Nephron (organoid): ENCODE measurements around the gene ZNF367.

Source experiments
- H3K27ac Mint-ChIP-seq, 3 experiments: 2 replicates each; pipeline ENCODE4 v1.8.0; 2020; ENCODE audit warnings: mixed read lengths in 3 of 3, mild to moderate bottlenecking in 2 of 3, moderate library complexity in 1 of 3
- H3K27me3 Mint-ChIP-seq: 2 replicates; pipeline ENCODE4 v1.8.0; 2021; ENCODE audit warnings: low read depth, mild to moderate bottlenecking, moderate library complexity, mixed read lengths
- H3K36me3 Mint-ChIP-seq: 2 replicates; pipeline ENCODE4 v1.8.0; 2020; ENCODE audit warnings: low read depth, mixed read lengths
- H3K4me1 Mint-ChIP-seq: 2 replicates; pipeline ENCODE4 v1.8.0; 2020; ENCODE audit warnings: mixed read lengths
- H3K4me3 Mint-ChIP-seq, 3 experiments: 2 replicates each; pipeline ENCODE4 v1.8.0; 2020; ENCODE audit warnings: mild to moderate bottlenecking in 3 of 3, mixed read lengths in 3 of 3, moderate library complexity in 2 of 3
- H3K9me3 Mint-ChIP-seq: 2 replicates; pipeline ENCODE4 v1.8.0; 2020; ENCODE audit warnings: mixed read lengths
- TF ChIP-seq, protein P1 (sequence below), 3 experiments: fragments of 200-600 bp; sonication (generic); IDR thresholded peaks; one replicate each; pipeline ENCODE4 v1.5.0; 2021; ENCODE audit warnings: antibody characterized with exemption in 3 of 3; ENCODE audit not compliant: unreplicated experiment in 3 of 3

The ZNF367 gene

DNA sequence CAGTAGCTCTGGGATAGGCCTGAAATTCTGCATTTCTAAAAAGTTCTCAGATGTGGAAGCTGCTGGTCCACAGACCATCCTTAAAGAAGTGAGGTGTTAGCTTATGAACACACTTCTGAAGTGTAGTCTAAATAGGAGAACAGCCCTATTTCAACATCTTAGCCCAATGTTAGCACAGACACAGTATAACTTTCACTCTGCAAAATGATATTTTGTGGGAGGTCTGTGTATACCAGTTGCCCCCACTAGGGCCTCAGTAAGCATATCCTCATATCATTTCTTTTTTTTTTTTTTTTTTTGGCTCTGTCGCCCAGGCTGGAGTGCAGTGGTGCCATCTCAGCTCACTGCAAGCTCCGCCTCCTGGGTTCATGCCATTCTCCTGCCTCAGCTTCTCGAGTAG lies 24.3 kb upstream of the ZNF367 start:
- no peak overlapping the region for H3K4me3 Mint-ChIP-seq
- TF ChIP-seq, protein P1, sequence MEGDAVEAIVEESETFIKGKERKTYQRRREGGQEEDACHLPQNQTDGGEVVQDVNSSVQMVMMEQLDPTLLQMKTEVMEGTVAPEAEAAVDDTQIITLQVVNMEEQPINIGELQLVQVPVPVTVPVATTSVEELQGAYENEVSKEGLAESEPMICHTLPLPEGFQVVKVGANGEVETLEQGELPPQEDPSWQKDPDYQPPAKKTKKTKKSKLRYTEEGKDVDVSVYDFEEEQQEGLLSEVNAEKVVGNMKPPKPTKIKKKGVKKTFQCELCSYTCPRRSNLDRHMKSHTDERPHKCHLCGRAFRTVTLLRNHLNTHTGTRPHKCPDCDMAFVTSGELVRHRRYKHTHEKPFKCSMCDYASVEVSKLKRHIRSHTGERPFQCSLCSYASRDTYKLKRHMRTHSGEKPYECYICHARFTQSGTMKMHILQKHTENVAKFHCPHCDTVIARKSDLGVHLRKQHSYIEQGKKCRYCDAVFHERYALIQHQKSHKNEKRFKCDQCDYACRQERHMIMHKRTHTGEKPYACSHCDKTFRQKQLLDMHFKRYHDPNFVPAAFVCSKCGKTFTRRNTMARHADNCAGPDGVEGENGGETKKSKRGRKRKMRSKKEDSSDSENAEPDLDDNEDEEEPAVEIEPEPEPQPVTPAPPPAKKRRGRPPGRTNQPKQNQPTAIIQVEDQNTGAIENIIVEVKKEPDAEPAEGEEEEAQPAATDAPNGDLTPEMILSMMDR (IDR thresholded peaks at IDR 0.05; ENCODE audit: unreplicated experiment in 3 of 3), result no peak
- no peak overlapping the region for H3K27ac Mint-ChIP-seq
- no peaks in the 10 kb centered on the region for H3K4me1 Mint-ChIP-seq
- no peaks in the 10 kb centered on the region for H3K9me3 Mint-ChIP-seq
- peaks cover 12% of the 10 kb centered on the region for H3K27me3 Mint-ChIP-seq
- no peaks in the 10 kb centered on the region for H3K36me3 Mint-ChIP-seq

DNA sequence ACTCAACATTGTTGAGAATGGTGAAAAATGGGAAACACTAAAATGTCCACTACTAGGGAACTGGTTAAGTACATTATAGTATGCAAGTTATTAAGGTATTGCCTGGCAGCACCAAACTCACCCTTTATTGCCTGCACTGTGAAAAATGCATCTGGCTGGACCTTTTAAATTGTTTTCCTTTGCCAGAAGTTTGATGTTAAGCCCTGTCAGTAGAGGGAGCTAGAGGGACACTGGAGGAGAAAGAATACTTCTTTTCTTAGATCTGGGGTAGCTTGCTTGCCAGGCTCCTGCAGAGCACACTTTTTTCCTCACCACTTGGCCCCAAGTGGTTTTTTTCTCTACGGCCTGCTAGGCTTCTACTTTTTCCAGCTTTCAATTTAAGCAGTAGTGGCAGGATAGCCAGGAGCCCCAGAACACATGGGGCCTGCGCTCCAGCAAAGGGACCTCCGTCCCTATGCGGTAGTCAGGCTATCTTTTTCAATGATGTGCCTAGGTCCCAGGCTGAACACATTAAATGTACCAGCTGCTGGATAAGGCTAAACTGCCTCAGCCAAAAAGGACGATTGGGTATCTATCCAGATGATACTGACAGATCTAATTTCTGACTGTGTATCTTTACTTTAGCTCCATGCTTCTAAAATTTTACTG lies 23.8 kb upstream of the ZNF367 start:
- no peak overlapping the region for H3K27ac Mint-ChIP-seq
- no peaks in the 10 kb centered on the region for H3K36me3 Mint-ChIP-seq
- TF ChIP-seq, protein P1 (IDR thresholded peaks at IDR 0.05; ENCODE audit: unreplicated experiment in 3 of 3), result no peak
- no peak overlapping the region for H3K4me3 Mint-ChIP-seq
- peaks cover 6% of the 10 kb centered on the region for H3K27me3 Mint-ChIP-seq
- H3K9me3 Mint-ChIP-seq, result no peaks in the 10 kb centered on the region
- no peaks in the 10 kb centered on the region for H3K4me1 Mint-ChIP-seq

DNA sequence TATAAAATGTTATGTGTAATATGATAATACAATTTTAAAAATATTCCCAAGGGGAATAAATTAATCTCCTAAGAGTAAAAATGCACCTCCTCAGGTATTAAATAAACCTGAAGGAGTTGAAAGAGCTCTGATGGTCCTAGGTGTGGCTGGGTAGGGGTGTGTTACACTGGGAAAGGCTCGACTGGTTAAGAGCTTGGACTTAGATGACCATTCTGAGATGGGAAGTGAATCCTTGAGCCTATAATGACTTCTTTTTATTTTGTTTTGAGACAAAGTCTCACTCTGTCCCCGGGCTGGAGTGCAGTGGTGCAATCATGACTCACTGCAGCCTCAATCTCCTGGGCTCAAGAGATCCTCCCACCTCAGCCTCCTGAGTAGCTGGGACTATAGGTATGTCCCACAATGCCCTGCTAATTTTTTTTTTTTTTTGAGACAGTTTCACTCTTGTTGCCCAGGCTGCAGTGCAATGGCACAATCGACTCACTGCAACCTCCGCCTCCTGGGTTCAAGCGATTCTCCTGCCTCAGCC lies 22.6 kb upstream of the ZNF367 start:
- Mint-ChIP-seq H3K27me3 (no peaks in the 10 kb centered on the region), H3K36me3 (no peaks in the 10 kb centered on the region), H3K27ac (no peak overlapping the region), H3K4me3 (no peak overlapping the region), H3K9me3 (no peaks in the 10 kb centered on the region), H3K4me1 (no peaks in the 10 kb centered on the region)
- TF ChIP-seq, protein P1 (IDR thresholded peaks at IDR 0.05; ENCODE audit: unreplicated experiment in 3 of 3), result no peak

DNA sequence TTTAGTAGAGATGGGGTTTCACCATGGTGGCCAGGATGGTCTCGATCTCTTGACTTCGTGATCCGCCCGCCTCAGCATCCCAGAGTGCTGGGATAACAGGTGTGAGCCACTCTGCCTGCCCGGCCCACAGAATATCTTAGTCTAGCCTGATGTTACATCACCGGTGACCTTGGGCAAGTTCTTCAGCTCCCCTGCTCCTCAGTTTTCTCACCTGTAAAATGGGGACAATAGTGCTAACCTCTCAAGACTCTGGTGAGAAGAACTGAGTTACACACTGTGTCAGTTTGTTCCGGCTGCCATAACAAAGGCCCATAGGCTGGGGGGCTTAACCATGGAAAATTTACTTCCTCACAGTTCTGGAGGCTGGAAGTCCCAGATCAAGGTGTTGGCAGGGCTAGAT lies 19.3 kb upstream of the ZNF367 start:
- H3K27ac Mint-ChIP-seq, result no peak overlapping the region
- H3K4me3 Mint-ChIP-seq, result no peak overlapping the region
- H3K36me3 Mint-ChIP-seq, result no peaks in the 10 kb centered on the region
- no peaks in the 10 kb centered on the region for H3K4me1 Mint-ChIP-seq
- TF ChIP-seq, protein P1 (IDR thresholded peaks at IDR 0.05; ENCODE audit: unreplicated experiment in 3 of 3), result no peak
- H3K27me3 Mint-ChIP-seq, result no peaks in the 10 kb centered on the region
- no peaks in the 10 kb centered on the region for H3K9me3 Mint-ChIP-seq

DNA sequence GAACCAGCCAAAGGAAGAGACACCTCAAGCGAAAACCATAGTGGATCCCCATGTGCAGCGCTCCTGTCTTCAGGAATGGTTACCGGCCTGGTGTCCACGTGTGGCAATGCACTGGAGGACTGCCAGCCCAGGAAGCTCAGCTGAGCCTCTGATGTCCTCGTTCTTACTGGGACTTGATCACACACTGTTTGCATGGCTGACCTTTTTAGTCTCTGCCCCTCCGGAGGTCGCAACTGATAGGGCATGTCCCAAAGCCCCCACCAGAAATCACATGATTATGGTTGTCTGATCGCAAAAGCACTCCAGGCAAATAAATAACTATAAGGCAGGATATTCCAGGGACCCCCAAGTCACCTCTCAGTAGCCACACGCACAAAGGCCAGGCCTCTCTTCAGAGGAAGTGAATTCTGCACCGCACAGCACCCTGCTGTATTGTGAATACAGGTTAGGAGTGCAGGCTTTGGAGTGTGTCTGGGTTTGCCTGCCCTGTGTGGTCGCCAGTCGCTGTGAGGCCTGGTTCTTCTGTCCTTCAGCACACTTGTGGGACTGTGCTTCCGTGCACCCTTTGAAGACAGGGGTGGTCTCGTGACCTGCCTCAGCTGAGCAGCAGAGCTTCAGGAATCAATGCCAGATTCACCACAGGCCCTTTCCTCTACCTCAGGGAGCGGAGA lies 18.4 kb upstream of the ZNF367 start:
- H3K27ac Mint-ChIP-seq, result no peak overlapping the region
- no peak overlapping the region for H3K4me3 Mint-ChIP-seq
- no peaks in the 10 kb centered on the region for H3K9me3 Mint-ChIP-seq
- no peaks in the 10 kb centered on the region for H3K4me1 Mint-ChIP-seq
- no peaks in the 10 kb centered on the region for H3K27me3 Mint-ChIP-seq
- no peaks in the 10 kb centered on the region for H3K36me3 Mint-ChIP-seq
- TF ChIP-seq, protein P1 (IDR thresholded peaks at IDR 0.05; ENCODE audit: unreplicated experiment in 3 of 3), result no peak

DNA sequence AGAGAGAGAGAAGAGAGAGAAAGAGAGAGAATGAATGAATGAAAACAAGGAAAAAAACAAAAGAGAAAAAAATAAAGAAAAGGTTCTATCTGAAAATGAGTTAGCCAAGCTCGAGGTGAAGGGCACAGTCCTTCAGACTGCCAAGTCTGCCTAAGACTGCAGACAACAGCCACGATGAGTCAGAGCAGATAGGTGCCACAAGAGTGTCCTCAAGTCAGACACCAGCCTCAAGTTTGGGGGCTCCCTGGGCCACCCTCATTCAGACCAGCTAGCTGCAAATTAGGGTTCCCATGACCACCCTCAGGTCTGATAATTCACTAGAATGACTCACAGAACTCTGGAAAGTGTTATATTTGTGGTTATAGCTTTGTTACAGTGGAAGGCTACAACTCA lies 17.9 kb upstream of the ZNF367 start:
- Mint-ChIP-seq H3K27ac (no peak overlapping the region), H3K27me3 (no peaks in the 10 kb centered on the region), H3K9me3 (no peaks in the 10 kb centered on the region), H3K4me3 (no peak overlapping the region), H3K36me3 (no peaks in the 10 kb centered on the region), H3K4me1 (no peaks in the 10 kb centered on the region)
- TF ChIP-seq, protein P1 (IDR thresholded peaks at IDR 0.05; ENCODE audit: unreplicated experiment in 3 of 3), result no peak
